C1 segment of cervical spinal cord (tissue), 14 donors: ENCODE measurements around the gene ULK2.
"Not testable (repeated sequence)": the region's sequence is repeated elsewhere in the genome, so short reads cannot be mapped to it uniquely, and the experiment has no call there.

ENCODE experiments used
- DNase-seq, 14 donors: peaks; one replicate each; lab custom pipeline; 2025; lab: John Stamatoyannopoulos, UW

ULK2 gene

GRCh38 chr17:19867329-19868078 lies at the start of gene ULK2:
ULK2 (minus strand) TSS chr17:19867936; CDS start chr17:19867417, 519 bp downstream.
- peak in 13 of 14 donors; percentile 30 to 84 (median 66) for DNase-seq

- DNase-seq, result no peak
Measured at GRCh38 chr17:19915245-19915978, 47.7 kb upstream of the ULK2 start.

DNA sequence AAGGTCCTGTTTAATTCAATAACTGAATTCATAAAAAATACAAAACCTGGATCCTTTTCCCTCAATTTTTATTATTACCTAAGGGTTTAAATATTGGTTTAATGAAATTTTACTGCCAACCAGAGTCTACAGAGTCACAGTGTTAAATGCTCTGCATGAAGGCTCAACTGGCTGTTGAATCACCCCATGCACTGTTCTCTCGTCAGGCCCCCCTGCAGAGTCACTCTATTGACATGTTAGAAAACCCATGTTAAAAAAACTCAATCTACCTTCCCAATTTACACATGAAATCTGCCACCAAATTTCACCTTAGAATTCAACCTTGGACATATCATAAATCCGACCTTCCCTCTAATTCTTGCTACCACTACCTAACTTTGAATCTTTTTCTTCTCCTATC lies 43.3 kb upstream of the ULK2 start:
- DNase-seq, result no peak

DNA sequence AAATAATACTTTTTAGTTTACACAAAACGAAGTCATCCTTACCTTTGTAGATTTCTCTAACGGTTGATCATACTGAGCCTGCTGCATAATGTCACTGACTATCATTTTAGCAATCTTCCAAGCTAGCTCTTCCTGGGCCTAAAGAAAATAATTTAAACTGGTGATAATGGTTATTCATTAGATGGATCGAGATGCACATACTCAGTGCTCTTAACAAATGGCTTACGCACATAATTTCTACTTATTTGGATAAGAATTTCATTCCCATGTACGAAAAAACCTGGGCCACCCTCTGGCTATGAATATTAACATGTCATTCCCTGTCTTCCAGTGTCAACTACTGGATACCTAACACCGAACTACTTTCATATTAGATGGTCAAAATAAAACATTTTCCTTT lies 41.4 kb upstream of the ULK2 start:
- no peak for DNase-seq

GRCh38 chr17:19905502-19905901 lies 37.8 kb upstream of the ULK2 start:
- DNase-seq, result no peak

DNA sequence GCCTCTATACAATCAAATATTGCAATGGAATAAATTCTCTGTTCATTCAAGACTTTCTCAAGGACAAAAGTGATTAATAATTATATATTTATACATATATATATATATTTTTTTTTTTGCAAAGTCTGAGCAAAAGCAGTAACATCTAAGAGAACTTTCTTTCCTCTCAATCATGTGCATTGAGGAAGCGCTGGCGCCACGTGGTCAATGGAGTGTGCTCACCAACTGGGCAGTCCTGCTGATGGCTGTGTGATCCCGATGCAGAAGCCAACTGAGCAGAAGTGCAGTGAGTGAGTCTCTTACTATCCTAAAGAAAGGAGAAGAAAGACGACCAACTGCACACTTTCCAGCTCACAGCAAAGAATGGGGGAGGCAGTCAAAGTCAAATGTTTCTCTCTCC lies 37.2 kb upstream of the ULK2 start:
- DNase-seq, result peak in 5 of 14 donors; percentile 6 to 50 (median 23)

- DNase-seq, result no peak
Measured at GRCh38 chr17:19904412-19904811, 36.7 kb upstream of the ULK2 start.

DNA sequence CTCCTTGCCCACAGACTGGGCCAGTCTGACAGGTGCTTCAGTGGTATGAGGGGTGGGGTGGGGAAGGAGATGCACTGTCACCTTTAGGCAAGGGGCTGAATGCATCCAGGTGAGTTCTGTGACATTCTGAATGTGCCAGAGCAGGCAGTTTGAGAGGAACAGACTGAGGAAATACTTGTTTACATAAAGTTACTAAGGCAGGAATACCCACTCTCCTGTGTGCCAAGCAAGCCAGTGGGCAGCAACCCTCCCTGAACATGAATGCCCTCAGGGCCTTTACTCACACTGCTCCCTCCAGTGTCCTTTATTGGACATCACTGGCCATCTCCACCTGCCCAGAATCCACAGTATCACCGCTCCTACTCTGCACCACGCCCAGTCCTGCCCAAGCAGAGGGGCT lies 33.1 kb upstream of the ULK2 start:
- DNase-seq, result no peak

GRCh38 chr17:19897903-19898302 lies 30.2 kb upstream of the ULK2 start:
- DNase-seq, result no peak

GRCh38 chr17:19897090-19897837 lies 29.5 kb upstream of the ULK2 start:
- DNase-seq, result peak in 1 of 14 donors; percentile 6

DNA sequence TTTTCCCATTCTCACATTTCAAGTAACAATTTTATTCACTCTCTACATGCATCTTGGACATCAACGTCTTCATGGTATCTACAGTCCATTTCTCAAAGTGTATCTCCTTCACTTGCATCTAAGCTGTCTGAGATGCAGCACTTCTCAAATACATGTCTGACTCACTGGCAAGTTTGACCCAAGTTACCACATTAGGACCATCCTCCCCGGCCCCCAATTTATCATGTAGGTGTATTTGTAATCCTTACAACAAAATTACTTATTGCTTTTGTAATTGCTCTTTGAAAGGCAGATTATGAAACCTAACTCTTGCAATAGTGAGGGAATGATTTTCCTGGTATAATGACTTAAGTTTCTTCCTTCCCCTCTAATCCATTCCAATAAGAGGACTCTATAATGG lies 28.9 kb upstream of the ULK2 start:
- DNase-seq, result no peak

DNA sequence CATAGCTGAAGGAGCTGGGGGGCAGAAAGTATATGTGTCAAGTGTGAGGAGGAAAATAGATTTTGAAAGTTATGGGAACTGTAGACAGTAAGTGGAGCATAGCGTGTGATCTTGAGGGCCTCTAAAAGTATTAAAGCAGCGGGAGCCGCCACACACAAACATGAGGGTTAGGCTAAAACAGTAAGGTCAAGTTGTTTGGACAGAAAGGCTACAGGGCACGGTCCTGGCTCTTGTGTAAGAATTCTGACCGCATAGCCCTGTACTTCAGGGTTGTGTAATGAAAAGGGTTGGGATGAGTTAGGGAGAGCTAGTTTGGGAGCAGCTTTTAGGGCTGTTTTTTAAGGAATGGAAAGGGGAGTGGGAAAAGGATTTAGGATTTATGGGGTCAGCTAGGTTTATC lies 22.8 kb upstream of the ULK2 start:
- DNase-seq, result not testable (repeated sequence)

- DNase-seq, result not testable (repeated sequence)
Measured at GRCh38 chr17:19890001-19890400, 22.3 kb upstream of the ULK2 start.

- no peak for DNase-seq
Measured at GRCh38 chr17:19886116-19886515, 18.4 kb upstream of the ULK2 start.

GRCh38 chr17:19883537-19884215 lies 15.9 kb upstream of the ULK2 start:
- no peak for DNase-seq

DNA sequence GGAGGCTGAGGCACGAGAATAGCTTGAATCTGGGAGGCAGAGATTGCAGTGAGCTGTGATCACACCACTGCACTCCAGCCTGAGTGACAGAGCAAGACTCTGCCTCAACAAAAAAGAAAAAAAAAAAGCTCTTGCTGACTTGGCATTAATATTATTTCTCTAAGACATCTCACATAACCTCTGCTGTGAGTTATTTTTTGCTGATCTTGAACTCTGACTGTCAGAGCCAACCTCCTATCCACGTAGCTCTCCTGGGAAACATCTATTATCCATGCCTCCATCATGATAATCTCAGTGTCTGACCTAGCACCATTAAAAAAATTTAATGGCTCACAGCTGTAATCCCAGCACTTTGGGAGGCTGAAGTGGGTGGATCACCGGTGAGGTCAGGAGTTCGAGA lies 12.7 kb upstream of the ULK2 start:
- no peak for DNase-seq

- DNase-seq, result peak in 1 of 14 donors; percentile 1
Measured at GRCh38 chr17:19877364-19877945, 9.7 kb upstream of the ULK2 start.

GRCh38 chr17:19876529-19877161 lies 8.9 kb upstream of the ULK2 start:
- peak in 11 of 14 donors; percentile 6 to 75 (median 36) for DNase-seq

DNA sequence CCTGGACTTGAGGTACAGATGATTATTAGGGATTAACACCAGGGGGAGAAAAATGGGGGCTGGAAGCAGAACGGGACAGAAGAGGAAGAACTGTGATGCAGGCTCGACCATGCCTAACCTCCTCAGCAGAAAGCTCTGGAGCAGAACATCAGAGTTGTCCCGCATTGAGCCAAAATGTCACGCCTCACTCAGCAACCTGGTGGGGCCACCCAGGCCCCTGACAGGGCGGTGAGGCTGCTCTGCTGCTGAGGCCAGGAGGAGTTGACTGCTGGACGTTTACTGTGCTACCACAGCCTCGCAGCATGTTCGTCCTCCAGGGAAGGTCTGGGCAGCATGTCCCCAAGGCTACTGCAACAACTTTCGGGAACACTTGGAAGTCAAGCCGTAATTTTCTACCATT lies 6.5 kb upstream of the ULK2 start:
- DNase-seq, result no peak

- peak in 1 of 14 donors; percentile 2 for DNase-seq
Measured at GRCh38 chr17:19873346-19873745, 5.6 kb upstream of the ULK2 start.

DNA sequence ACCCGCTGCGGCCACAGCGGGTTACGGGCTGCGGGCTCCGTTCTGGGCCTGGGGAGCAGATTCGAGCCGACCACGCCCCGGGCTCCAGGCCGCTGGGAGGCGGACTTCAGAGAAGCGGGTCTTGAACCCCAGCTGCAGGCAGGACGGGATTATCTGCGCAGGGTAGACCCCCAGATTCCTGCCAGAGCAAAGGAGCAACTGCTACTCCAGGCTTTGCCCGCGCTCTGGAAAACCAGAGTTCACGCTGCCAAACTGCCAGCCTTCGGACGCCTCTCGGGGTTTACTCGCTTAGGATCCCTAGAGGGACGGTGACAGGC lies 301 bp upstream of the ULK2 start:
- DNase-seq, result peak in 2 of 14 donors; percentile 66 to 68
